GM12874 (cell line): ENCODE results near the gene ANXA11.

Experiments used
- CTCF ChIP-seq: IDR thresholded peaks from 2 replicates; pipeline ENCODE4 v1.5.1; 2011; ENCODE audit warnings: low read depth, mild to moderate bottlenecking, control low read depth, low read length, moderate library complexity; ENCODE audit not compliant: insufficient read depth

Gene ANXA11

GRCh38 chr10:80132299-80133139 lies 72.8 kb downstream of the ANXA11 start, which contains the start of gene PLAC9:
Gene PLAC9 (plus strand): TSS chr10:80132730. CDS start chr10:80132763, 33 bp downstream.
- TF ChIP-seq CTCF, result no peak

DNA sequence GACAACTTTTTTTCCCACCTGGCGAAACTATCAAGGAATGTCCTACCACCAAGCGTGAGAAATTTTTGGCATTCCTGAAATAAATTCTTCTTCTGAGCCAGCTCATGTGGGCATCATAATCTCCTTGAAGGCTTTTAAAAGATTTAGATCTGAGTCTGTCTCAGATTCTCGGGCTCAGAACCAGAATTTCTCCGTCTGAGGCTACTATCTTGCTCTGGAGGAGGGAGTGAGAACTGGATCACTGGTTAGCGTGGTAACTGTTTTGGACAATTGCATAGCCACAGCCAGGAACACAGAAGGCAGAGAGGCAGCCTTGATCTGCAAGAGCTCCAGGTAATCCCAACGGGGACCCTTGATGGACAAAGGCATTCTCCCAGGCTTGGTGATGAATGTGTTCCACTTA lies 73.8 kb downstream of the ANXA11 start:
- TF ChIP-seq CTCF, result no peak

GRCh38 chr10:80126876-80127275 lies 78.5 kb downstream of the ANXA11 start:
- TF ChIP-seq CTCF, result no peak

- no peak for TF ChIP-seq CTCF
Measured at GRCh38 chr10:80122746-80123145, 82.6 kb downstream of the ANXA11 start.

- no peak for TF ChIP-seq CTCF
Measured at GRCh38 chr10:80122110-80122710, 83.1 kb downstream of the ANXA11 start.

DNA sequence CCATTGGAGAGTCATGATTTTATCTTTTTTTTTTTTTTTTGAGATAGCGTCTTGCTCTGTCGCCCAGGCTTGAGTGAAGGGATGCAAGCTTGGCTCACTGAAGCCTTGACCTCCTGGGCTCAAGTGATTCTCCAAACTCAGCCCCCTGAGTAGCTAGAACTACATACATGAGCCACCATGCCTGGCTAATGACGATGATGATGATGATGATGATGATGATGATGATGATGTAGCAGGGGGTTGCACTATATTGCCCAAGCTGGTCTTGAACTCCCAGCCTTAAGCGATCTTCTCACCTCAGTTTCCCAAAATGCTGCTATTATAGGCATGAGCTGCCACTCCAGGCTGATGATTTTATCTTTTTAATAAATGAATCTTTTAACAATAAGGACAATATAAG lies 86.7 kb downstream of the ANXA11 start:
- TF ChIP-seq CTCF, result no peak

DNA sequence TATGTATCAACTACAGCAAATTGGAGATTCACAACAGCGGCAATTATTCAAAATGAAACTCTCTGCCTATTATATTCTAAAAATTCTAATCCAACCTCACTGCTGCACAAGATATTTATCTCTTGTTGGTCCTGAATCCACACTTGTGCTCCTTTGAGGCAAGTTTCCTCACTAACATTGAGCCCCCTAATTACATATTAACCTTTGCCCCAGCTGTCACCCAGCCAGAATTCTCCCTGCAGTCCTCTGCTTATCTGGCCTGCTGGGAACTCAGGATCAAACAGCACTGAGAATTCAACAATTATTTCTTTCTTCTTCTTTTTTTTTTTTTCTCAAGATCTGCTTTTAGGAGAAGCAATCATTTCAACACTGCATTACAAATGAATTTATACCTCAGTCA lies 94.4 kb downstream of the ANXA11 start:
- no peak for TF ChIP-seq CTCF
